ENCODE results near the gene MYBPC2.
A peak's percentile ranks its signal among the peaks of the same experiment; 100 is the strongest.

Gene MYBPC2

DNA sequence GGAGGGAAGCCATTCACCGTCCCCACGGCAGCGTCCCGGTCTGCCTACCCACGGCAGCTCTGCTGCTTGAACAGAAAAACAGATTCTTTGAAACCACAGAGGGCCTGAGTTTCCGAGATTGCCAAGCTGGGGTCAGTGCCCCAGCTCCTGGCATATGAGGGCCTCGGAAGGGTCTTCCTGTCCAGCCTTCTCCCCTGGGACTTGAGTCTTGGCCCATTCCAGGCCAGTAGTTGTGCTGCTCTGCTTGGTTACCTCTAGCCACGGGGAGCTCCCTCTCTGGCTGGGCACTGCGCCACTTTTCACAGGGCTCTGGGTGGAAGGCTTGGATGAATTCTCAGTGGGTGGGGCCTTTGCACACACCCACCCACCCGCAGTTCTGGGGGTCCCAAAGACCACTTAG, 22.6 kb upstream of the MYBPC2 start:
- DNase-seq: no peak

DNA sequence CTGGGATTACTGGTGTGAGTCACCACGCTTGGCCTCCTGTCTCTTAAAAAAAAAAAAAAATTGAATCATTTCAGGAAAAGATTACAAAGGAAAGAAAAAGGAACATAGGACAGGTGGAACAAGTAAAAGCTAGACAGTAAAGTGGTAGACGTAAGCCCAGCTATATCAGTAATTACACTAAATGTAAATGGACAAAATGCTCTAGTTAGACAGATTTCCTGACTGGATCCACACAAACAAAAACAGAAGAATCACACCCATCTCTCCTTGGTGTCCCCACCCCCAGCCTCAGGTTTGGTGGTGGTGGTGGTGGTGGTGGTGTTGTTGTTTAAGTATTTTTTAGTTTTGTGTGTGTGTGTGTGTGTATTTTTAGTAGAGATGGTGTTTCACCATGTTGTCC, 20.3 kb upstream of the MYBPC2 start:
- no peak for DNase-seq

DNA sequence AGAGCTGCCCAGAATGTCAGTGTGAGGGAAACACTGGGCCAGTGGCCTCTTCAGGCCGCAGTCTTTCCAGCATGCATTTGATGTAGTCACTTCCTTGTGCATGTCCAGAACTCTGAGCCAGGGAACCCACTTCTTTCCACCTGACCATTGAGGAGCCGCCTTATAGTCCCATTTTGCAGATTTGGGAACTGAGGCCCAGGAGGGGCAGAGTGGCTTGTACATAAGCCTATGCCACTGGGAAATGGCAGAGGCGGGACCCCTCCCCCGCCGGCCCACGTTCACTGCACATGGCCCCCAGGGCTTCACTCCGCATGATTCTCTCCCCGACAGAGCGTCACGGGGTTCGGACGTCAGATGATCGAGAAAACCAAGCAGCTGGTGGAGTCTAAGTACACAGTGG, 19.6 kb upstream of the MYBPC2 start:
- no peak for DNase-seq

DNA sequence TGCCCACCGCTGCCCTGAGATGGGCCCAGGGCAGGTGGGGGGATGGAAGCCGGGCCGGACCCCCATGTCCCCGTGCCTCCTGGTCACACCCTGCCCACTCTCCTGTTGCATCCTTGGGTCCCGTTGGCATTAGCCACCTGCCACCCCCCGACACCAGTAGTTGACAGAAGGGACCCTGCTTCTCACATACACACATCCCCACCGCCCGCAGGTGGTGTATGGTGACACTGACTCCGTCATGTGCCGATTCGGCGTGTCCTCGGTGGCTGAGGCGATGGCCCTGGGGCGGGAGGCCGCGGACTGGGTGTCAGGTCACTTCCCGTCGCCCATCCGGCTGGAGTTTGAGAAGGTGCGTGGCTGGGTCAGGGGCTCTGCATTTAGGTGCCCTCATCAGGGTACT, 19.2 kb upstream of the MYBPC2 start:
- DNase-seq: no peak

DNA sequence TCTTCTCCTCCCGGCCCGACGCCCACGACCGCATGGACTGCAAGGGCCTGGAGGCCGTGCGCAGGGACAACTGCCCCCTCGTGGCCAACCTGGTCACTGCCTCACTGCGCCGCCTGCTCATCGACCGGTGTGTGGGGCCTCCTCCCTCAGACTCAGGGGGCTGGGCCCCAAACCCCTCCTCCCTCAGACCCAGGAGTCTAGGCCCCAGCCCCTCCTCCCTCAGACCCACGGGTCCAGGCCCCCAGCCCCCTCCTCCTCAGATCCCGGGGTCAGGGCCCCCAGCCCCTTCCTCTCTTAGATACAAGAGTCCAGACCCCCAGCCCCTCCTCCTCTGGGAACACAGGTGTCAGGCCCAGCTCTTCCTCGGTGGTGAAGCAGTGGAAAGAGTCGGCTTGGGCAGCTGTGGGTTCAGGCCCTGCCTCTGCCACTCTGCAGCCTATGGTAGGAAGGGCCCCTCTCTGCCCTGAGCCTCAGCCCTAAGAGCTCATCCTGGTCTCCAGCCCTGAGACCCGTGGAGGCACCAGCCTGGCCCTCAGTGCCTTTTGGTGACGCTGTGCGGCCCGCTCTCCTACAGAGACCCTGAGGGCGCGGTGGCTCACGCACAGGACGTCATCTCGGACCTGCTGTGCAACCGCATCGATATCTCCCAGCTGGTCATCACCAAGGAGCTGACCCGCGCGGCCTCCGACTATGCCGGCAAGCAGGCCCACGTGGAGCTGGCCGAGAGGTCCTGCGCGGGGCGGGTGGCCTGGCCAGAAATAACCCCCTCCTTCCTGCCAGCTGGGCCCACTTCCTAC, 17.6 kb upstream of the MYBPC2 start:
- peak; percentile 48 for DNase-seq

DNA sequence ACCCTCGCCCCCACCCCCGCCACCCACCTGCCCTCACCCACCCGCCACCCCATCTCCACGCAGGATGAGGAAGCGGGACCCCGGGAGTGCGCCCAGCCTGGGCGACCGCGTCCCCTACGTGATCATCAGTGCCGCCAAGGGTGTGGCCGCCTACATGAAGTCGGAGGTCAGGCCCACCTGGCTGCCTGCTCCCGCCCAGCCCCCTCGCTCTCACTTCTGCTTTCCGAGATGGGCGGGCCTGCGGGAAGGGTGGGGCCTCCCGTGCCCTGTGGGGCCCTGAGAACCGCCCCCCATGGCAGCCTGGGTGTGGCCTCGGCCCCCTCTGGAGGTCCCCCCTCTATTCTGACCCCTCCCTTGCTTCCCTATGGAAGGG, 17.0 kb upstream of the MYBPC2 start:
- DNase-seq: no peak

DNA sequence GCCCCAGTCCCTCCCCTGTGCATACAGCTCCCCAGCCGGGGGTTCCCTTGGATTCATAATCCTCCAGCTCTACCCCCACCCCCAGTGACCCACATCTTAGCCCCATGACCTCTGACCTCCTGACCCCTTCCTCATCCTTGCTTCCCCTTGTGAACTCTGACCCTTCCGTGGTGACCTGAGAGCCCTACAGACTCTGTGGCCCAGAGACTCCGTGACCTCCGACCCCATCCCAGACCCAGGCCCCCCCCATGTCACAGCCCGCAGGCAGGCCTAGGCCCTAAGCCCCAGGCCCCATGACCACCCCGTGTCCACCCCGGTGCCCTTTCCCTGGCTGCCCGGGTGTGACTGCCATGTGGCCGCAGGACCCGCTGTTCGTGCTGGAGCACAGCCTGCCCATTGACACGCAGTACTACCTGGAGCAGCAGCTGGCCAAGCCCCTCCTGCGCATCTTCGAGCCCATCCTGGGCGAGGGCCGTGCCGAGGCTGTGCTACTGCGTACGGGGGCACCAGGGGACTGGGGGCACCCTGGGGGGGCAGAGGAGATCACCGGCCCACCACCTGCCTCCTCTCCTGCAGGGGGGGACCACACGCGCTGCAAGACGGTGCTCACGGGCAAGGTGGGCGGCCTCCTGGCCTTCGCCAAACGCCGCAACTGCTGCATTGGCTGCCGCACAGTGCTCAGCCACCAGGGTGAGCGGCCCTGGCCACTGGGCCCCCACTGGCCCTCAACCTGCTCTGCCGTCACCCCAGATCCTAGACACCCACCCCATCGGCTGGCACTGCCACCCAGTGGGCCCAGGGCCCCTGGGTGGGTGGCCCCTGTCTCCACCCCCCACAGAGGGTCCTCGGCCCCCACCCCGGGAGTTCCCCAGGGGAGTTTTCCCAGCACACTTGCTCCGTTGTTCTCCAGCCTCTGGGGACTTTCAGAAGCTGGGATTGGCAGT, 16.4 kb upstream of the MYBPC2 start:
- DNase-seq: no peak

DNA sequence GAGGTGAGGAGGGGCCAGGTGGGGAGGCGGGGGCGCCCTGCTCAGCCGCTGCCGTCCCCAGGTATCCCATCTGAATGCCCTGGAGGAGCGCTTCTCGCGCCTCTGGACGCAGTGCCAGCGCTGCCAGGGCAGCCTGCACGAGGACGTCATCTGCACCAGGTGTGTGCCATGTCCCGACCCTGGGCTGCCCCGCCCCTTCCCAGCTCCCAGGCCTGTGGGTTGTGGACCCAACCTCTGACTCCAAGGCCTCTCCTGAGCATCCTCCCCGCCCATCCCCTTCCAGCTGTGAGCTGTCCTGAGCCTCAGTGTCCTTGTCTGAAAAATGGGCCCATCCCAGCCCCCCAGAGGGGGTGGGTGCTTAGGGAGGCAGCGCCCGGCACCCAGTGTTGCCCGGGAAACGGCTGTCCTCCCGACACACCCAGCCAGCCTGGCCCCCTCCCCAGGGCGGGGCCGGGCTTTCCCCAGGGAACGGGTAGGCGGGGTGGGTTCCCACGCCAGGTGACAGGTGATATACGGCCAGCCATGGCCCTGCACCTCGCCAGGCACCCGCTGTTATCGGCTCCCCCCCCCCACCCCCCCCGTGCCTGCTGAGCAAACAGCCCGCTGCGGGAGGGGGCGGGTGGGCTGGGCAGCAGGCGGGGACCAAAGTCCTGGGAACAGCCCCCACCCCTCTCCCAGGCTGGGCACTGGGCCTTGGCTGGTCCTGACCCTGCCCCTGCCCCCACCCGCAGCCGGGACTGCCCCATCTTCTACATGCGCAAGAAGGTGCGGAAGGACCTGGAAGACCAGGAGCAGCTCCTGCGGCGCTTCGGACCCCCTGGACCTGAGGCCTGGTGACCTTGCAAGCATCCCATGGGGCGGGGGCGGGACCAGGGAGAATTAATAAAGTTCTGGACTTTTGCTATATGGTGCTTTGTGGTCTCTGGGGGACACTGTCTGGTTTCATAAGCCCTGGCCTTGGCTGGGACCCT, 15.3 kb upstream of the MYBPC2 start:
- DNase-seq: no peak

DNA sequence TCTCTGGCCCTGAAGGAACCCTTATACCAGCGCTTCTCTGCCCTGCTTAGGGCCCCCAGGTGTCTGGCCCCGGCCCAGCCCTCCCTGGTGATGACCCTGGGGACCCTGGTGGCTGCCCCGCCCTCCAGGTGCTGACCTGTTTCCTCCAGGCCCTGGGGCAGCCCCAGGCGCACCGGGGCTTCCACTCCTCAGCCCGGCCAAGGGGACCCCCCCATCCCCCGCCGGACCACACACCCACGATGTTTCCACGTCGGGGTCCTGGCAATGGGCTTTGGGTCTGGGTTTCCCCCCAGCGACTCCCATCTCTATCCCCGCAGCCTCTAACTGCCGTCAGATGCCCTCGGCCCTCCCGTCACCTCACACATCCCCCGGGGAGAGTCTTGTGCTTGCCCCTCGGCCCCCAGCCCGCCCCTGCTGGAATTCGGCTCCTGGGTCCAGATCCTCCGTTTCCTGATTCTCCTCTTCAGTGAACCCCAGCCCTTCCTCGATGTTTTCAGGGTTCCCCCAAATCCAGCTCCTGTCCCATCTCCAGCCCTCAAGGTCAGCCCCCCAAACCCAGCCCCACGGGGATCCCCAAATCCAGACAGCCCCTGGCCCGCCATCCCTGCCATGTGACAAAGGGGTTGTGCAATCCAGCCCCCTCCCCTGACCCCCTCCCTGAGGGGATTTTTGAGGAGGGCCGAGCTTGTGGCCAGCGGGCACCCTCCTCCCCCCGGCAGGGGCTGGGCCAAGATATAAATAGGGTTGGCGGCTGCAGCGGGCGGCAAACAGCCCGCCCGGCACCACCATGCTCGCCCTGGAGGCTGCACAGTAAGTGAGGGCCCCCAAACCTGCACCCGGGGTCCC, 14.3 kb upstream of the MYBPC2 start, which contains the start of gene SPIB:
Gene SPIB (plus strand): TSS at position 763 of the 846 bp plus-strand sequence. CDS start 25 bp downstream, at position 788.
- no peak for DNase-seq

DNA sequence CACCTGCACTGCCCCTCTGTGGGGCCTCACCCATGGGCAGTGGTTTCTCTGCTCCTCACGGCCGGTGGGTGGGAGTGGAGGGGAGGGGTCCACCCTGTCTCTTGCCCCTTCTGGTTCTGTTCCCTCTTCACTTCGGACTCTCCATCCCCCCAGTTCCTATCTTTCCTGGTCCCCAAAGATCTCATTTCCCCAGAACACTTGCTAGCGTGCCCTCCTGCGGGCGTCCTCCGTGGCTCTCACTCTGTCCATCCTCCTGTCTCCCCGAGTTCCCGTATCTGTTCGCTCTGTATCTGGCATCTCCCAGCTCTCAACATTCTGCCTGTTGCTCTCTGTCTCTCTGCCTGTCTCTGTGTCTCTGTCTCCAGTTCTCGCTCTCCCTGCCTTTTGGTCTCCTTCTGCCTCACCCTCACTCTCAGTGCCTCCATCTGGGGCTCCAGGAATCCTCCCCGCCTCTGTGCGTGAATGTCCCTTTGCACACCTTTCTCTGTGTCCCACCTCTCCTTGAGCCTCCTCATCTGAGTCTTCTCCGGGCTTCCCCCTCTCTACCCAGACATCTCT, 13.6 kb upstream of the MYBPC2 start:
- no peak for DNase-seq

DNA sequence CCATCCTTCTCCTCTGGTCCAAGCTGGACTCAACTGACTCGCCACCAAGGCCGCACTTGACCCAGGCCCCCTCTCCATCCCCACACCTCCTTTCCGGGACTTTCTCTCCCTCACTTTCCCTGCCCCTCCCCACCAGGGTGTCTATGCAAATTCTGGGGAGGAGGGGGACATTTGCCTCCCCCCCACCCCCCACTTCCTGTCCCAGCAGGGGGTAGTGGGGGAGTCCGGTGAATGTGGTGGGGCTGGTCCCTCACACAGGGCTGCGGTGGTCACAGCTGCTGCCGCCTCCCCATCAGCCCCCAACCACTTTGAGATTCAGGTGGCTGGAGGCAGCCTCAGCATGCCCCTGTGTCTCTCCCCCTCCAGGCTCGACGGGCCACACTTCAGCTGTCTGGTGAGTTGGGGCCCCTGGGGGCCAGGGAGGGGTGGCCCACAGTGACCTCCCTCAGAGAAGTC, 13.1 kb upstream of the MYBPC2 start:
- DNase-seq: no peak

DNA sequence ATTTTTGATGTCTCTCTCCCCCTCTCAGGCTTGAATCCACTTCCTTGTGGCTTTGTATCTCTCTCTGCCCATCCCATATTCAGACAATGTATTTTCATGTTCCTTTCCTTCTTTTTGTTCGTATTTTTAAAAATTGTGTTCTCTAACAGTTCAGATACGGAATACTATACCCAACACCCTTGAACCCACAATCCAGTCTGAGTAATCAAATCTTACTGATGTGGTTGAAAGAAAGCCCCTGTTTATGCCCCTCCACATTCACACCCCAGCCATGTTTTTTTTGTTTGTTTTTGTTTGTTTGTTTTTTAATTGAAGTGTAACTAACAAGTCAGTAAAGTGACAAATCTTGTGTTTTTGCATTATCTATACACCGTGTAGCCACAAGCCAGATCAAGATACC, 12.6 kb upstream of the MYBPC2 start:
- DNase-seq: no peak

DNA sequence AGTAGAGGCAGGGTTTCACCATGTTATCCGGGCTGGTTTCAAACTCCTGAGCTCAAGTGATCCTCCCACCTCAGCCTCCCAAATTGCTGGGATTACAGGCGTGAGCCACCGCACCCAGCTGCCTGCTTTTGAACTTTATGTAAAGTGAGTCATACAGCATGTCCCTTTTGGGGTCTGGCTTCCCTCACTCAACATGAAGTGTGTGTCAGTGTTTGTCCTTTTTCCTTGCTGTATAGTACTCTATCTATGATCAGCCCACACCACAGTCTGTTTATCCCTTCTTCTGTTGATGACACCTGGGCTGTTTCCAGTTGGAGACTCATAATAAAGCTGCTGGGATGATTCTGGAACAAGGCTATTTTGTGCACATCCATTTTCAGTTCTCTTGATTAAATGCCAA, 11.9 kb upstream of the MYBPC2 start:
- no peak for DNase-seq

DNA sequence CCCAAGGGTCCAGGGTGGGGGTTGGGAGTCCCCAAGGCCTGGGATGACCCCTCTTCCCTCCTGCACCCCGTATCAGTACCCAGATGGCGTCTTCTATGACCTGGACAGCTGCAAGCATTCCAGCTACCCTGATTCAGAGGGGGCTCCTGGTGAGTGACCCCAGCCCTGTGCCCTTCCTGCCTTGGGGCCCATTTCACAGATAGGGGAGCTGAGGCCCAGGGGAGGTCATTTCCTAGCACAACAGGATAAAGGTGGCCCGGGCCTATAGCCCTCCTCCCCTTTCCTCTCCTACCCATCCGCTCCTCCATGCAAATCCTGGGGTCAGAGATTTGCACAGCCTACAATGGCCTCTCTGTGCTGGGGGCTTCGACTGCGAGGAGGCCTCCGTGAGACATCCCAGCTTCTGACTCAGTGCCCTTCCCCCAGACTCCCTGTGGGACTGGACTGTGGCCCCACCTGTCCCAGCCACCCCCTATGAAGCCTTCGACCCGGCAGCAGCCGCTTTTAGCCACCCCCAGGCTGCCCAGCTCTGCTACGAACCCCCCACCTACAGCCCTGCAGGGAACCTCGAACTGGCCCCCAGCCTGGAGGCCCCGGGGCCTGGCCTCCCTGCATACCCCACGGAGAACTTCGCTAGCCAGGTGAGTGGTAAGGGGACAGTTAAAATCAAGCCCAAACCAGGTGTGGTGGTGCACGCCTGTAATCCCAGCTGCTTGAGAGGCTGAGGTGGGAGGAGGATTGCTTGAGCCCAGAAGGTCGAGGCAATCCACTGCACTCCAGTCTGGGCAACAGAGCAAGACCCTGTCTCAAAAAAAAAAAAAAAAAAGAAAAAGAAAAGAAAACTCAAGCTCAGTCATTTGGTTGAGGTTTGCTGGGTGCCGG, 10.1 kb upstream of the MYBPC2 start:
- no peak for DNase-seq

DNA sequence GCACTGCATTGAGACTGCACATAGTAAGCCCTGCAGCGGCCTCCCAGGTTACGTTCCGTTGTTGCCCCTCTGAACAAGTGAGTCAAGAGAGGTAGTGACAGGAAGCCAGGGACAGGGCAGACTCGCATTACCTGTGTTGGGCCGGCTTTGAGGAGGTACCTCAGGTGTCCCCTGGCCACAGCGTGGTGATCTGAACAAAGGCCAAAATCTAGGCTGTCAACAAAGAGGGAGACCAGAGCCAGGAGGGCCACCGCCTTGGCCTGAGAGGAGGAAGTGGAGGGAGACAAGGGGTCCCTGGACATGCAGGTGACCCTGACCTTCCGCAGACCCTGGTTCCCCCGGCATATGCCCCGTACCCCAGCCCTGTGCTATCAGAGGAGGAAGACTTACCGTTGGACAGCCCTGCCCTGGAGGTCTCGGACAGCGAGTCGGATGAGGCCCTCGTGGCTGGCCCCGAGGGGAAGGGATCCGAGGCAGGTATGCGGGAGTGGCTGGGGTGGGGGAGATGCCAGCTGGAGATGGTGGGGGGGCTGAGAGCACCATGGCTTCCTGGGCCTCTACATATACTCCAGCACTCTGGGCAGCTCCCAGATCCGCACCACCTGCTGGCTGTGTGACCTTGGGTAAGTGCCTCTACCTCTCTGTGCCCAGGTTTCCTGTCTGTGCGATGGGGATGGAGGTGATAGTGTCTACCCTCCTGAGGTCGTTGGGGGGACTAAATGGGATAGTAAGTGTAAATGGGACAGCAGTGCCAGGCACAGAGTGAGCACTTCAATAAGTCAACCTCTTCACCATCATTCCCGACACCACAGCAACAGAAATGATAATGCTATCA, 9.2 kb upstream of the MYBPC2 start:
- no peak for DNase-seq

DNA sequence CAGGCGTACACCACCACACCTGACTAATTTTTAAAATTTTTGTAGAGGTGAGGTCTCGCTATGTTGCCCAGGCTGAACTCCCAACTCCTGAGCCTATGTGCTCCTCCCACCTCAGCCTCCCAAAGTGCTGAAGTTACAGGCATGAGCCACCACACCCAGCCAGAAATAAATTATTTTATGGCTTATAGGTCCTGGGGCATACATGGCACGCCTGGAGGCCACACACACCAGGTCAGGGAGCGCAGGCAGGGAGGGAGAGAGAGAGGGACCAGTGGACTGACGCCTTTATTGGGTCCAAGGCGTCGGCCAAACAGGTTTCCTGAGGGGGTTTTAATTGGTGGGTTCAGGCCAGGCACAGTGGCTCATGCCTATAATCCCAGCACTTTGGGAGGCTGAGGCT, 7.1 kb upstream of the MYBPC2 start:
- DNase-seq: no peak

DNA sequence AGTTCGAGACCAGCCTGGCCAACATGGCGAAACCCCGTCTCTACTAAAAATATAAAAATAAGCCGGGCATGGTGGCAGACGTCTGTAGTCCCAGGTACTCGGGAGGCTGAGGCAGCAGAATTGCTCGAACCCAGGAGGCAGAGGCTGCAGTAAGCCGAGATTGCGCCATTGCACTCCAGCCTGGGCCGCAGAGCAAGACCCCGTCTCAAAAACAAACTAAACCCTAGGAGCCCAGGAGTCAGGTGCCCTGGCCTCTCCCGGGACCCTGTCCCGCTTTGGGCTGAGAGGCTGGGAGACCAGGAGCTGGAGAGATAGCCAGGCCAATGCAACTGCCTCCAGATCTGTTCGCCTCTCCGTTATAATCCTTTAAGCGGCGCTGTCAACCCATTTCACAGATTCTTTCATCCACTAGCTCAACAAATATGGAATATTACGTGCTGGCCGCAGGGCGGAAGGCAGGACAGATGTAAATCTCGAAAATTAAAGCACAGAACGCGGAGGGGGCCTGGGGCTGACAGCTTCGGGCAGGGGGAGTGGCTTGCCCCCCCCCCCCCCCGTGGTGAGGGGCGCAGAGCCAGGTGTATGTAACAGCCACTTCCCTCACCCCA, 5.3 kb upstream of the MYBPC2 start:
- no peak for DNase-seq

DNA sequence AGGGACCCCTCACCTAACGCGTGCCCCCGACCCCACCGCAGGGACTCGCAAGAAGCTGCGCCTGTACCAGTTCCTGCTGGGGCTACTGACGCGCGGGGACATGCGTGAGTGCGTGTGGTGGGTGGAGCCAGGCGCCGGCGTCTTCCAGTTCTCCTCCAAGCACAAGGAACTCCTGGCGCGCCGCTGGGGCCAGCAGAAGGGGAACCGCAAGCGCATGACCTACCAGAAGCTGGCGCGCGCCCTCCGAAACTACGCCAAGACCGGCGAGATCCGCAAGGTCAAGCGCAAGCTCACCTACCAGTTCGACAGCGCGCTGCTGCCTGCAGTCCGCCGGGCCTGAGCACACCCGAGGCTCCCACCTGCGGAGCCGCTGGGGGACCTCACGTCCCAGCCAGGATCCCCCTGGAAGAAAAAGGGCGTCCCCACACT, 4.7 kb upstream of the MYBPC2 start:
- peak; percentile 54 for DNase-seq
